Left ventricle myocardium inferior (tissue), 1 donor: ENCODE measurements around the gene NDUFA13. TPM values are rescaled to one million over a fixed set of nuclear protein-coding genes. Genes with fewer than 3 reads are reported as not detected.
A peak's percentile ranks its signal among the peaks of the same experiment; 100 is the strongest.

Experiments used
- DNase-seq: peaks from one replicate; pipeline ENCODE4 v3.0.0-alpha.2; 2020
- H3K27ac ChIP-seq: fragments of 200-600 bp; replicated peaks from 2 replicates; pipeline ENCODE4 v1.8.0; 2021
- H3K27me3 ChIP-seq: fragments of 200-600 bp; 2 replicates; pipeline ENCODE4 v1.8.0; 2021; ENCODE audit warnings: low read depth
- H3K36me3 ChIP-seq: fragments of 200-600 bp; 2 replicates; pipeline ENCODE4 v1.8.0; 2021
- H3K4me1 ChIP-seq: fragments of 200-600 bp; 2 replicates; pipeline ENCODE4 v1.8.0; 2021
- H3K4me3 ChIP-seq: fragments of 200-600 bp; 2 replicates; pipeline ENCODE4 v1.8.0; 2021; ENCODE audit warnings: mild to moderate bottlenecking, moderate library complexity
- H3K9me3 ChIP-seq: fragments of 200-600 bp; replicated peaks from 2 replicates; pipeline ENCODE4 v1.8.0; 2021
- CTCF ChIP-seq: fragments of 200-600 bp; IDR thresholded peaks from 2 replicates; pipeline ENCODE4 v1.8.0; 2021; ENCODE audit warnings: antibody characterized with exemption, mild to moderate bottlenecking, borderline replicate concordance
- intact Hi-C: fragments of 100-400 bp; cut with micrococcal nuclease; formaldehyde crosslinking; loops from one replicate; pipeline ENCODE4 v1.11.0; 2022
- total RNA-seq: library from RNA; stranded (reverse); fragmentation: NEBNext Ultra II Directional; extraction: Animal tissue kit (Norgen Biotek cat#: 25700); gene quantifications from one replicate; pipeline ENCODE4 v1.2.1, GENCODE V29; 2021
- donor health status: DM: no; HTN: yes; CAD: no; lungs with severe emphysema.

NDUFA13 gene
- total RNA-seq, 1 donor from 2014 or later: 1,029 TPM

GRCh38 chr19:19508217-19508616 is 7.8 kb upstream of the NDUFA13 start:
- Histone ChIP-seq H3K4me1 (no peaks in the 10 kb centered on the region), H3K27ac (no peak overlapping the region), H3K27me3 (no peaks in the 10 kb centered on the region), H3K4me3 (no peak overlapping the region), H3K9me3 (no peaks in the 10 kb centered on the region), H3K36me3 (peaks cover 46% of the 10 kb centered on the region)
- no peak for TF ChIP-seq CTCF
- DNase-seq: no peak
- intact Hi-C loops: no loop called here

- DNase-seq: no peak
These were observed 5.6 kb upstream of the NDUFA13 start for GRCh38 chr19:19510432-19510831.

GRCh38 chr19:19513682-19514081 is 2.3 kb upstream of the NDUFA13 start:
- intact Hi-C loops: no loop called here
- no peaks in the 10 kb centered on the region for H3K27me3 ChIP-seq
- H3K27ac ChIP-seq: peak overlapping the region; percentile 50
- TF ChIP-seq CTCF: no peak
- H3K4me1 ChIP-seq: peaks cover 40% of the 10 kb centered on the region
- no peaks in the 10 kb centered on the region for H3K36me3 ChIP-seq
- peak overlapping the region; percentile 79 for H3K4me3 ChIP-seq
- DNase-seq: no peak
- H3K9me3 ChIP-seq: peaks cover 10% of the 10 kb centered on the region

More at GRCh38 chr19:19510432-19510831, 5.6 kb upstream of the NDUFA13 start:
- intact Hi-C loops: no loop called here
- Histone ChIP-seq H3K36me3 (peaks cover 25% of the 10 kb centered on the region), H3K27ac (no peak overlapping the region), H3K4me3 (no peak overlapping the region), H3K27me3 (no peaks in the 10 kb centered on the region), H3K4me1 (peaks cover 12% of the 10 kb centered on the region), H3K9me3 (peaks cover 10% of the 10 kb centered on the region)
- TF ChIP-seq CTCF: no peak

- Histone ChIP-seq H3K36me3 (peaks cover 2% of the 10 kb centered on the region), H3K27ac (peak overlapping the region; percentile 50), H3K9me3 (peaks cover 10% of the 10 kb centered on the region), H3K27me3 (no peaks in the 10 kb centered on the region), H3K4me1 (peaks cover 45% of the 10 kb centered on the region), H3K4me3 (peak overlapping the region; percentile 79)
- TF ChIP-seq CTCF: no peak
- DNase-seq: peak; percentile 84
- intact Hi-C loops: no loop called here
These were observed 1.8 kb upstream of the NDUFA13 start for GRCh38 chr19:19514215-19514657.

GRCh38 chr19:19514881-19515641 is 964 bp upstream of the NDUFA13 start, which contains the start of gene TSSK6:
TSSK6 (minus strand) TSS chr19:19515548; CDS start chr19:19515427, 121 bp downstream.
- Histone ChIP-seq H3K36me3 (peaks cover 10% of the 10 kb centered on the region), H3K27me3 (no peaks in the 10 kb centered on the region), H3K27ac (peak within 1 kb of the TSS; percentile 92), H3K4me1 (peaks cover 53% of the 10 kb centered on the region), H3K9me3 (peaks cover 10% of the 10 kb centered on the region), H3K4me3 (peak within 1 kb of the TSS; percentile 79)
- TF ChIP-seq CTCF: no peak
- intact Hi-C loops: no loop called here
- DNase-seq: no peak
